GM21367 (cell line): ENCODE data around the gene TRAF4.
A peak's percentile ranks its signal among the peaks of the same experiment; 100 is the strongest.

Source experiments
- ATAC-seq: cut with Tn5 transposase; IDR thresholded peaks from one replicate; pipeline ENCODE4 v1.9.1; 2021; ENCODE audit not compliant: unreplicated experiment

Gene TRAF4, protein sequence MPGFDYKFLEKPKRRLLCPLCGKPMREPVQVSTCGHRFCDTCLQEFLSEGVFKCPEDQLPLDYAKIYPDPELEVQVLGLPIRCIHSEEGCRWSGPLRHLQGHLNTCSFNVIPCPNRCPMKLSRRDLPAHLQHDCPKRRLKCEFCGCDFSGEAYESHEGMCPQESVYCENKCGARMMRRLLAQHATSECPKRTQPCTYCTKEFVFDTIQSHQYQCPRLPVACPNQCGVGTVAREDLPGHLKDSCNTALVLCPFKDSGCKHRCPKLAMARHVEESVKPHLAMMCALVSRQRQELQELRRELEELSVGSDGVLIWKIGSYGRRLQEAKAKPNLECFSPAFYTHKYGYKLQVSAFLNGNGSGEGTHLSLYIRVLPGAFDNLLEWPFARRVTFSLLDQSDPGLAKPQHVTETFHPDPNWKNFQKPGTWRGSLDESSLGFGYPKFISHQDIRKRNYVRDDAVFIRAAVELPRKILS

DNA sequence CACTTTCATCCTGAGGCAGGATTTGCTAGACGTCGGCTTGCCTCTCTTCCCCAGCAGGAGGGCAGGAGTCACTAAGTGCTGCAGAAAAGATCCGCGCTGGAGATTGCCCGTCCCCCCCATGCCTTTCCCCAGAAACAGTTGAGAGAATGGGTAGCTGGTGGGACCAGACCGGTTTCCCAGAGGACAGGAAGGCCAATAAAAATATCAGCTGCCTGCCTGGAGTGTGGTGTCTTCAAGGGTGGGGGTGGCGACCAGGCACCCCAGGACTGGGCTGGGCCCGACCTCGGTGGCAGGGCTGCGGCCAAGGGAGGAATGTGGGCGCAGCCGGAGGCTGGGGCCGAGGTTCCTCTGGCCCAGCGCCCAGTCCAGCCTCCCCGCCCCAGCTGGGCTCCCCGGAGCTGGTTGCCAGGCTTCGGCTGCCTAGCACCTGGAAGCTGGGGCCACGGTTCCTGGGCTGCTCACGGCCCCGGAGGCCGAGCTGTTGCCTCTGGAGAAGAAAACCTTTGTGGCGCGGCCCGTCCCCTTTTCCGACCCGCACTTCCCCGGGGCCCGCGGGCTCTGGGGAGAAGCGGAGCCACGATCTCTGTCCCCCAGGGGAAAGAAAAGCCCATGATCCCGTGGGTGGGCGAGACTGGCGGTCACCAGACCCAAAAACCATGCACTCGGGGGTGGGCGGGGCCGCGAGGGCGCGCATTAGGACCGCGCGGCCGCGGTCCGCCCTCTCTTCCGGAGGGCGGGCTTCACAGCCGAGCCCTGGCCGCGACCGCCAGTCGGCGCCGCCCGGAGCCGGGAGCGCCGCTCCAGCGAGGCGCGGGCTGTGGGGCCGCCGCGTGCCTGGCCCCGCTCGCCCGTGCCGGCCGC, at the start of gene TRAF4:
TSS of gene TRAF4 (plus strand) at position 769 of the 861 bp plus-strand sequence. CDS start 102 bp downstream, outside the sequence.
- ATAC-seq = peak; percentile 34

- ATAC-seq = no peak
Measured at GRCh38 chr17:28698253-28698941, 45.4 kb upstream of the TRAF4 start.

DNA sequence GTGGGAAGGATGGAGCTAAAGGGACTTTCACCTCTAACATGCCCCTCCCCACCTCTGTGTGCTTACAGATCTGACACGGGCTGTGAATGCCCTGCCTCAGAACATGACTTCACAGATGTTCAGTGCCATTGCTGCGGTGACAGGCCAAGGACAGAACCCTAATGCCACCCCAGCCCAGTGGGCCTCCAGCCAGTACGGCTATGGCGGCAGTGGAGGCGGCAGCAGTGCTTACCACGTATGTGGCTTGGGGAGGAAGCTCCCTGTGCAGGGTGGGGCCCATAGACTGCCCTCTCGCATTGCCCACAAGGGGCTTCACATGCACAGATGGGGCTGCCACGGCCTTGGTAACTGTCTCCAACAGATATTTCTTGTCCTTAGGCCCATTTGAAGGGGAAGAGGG, 43.5 kb upstream of the TRAF4 start:
- no peak for ATAC-seq

DNA sequence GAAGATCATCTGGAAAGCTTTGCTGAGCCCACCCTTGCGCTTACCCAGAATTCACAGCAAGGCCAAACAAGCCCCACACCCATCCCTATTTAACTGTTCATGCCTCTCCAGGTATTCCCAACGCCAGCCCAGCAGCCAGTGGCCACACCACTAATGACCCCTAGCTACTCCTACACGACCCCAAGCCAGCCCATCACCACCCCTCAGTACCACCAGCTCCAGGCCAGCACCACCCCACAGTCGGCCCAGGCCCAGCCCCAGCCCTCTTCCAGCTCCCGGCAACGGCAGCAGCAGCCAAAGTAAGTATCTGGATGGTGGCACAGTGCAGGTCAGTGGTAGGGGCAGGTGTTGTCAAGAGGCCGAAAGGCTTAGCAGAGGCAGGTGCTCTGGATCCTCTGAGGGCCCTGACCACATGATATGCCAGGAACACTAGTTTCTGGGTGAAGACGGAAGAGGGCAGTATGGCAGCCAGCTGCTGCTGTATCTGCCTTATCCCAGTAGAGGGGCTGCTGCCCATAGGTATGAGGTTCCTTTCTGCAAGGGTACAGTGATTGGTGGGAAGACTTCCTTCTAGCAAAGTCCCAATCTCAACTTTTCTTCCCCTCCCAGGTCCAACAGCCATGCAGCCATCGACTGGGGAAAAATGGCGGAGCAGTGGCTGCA, 42.9 kb upstream of the TRAF4 start:
- no peak for ATAC-seq

GRCh38 chr17:28702026-28702751, 41.6 kb upstream of the TRAF4 start:
- ATAC-seq = no peak

DNA sequence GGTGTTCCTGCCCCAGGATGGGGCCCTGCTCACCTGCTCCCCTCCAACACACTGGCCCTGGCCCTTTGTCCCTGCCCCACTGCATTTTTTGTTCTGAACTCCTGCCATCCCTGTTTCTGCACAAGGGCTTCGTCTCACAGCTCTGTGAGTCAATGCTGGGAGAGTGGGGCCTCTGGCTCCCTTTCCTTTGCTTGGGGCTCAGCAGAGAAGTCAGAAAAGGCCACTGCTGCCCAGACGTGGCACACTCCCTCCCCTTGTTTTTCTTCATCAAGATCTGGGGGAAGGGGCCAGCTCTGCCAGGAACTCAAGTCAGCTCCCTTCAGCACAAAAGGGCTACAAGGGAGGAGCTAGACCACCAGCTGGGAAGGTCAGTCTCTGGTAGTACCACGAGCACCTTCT, 41.1 kb upstream of the TRAF4 start:
- ATAC-seq = no peak

DNA sequence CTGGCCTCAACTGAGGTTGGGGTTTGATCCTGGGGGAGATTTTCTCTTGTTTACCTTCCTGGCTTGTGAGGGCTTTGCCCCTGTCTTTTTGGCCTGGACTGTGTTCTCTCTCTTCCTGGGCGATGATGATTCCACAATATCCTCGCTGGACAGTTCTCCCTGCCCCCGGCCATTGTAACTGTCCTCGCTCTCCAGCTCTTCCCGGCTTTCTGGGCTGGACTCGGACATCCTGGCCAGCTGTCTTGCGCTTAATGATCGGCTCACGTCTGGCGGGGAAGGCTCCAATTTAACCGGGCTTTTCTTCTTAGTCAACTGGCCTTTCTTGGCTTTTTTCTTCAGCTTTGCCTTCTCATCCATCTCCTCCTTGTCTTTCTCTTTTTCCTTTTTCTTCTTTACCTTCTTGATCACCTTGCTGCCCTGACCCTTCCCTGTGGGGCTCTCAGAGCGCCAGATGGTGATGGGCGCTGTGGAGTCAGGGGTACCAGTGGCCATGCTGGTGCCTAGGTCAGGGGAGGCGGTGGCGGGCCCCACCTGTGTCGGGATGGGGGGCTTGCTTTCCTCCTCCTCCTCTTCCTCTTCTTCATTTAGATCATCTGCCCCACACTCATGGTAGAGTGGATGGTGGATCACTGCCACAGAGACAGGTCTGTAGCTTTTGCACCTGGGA, 40.1 kb upstream of the TRAF4 start:
- ATAC-seq = no peak

DNA sequence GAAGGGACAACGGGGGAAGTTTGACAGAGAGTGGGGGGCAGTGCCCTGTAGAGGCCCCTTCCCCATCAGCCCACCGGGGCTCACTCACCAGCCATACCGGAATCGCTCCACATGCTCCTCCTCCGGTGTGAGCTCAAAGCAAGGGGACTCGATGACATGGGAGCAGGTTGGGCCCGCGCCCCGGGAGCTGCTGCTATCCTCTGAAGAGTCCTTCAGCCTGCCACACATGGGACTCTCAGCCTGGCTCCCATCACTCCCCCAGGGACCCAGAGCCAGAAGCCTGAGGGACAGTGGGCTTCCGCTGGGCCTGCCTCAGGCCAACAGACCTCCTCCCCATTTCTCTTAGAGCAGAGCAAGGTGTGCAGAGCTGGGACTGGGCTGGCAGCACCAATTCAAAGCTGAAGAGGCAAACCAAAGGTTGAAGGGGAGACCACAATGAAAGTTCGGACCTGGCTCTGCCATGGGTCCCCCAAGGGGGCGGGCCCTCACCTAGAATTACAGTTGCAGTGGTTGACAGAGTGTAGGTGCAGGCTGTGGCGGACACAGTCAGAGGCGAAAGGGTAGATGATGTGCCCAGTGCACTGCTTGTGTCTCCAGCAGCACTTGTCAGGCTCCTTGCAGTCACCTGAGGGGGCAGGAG, 39.5 kb upstream of the TRAF4 start:
- no peak for ATAC-seq

DNA sequence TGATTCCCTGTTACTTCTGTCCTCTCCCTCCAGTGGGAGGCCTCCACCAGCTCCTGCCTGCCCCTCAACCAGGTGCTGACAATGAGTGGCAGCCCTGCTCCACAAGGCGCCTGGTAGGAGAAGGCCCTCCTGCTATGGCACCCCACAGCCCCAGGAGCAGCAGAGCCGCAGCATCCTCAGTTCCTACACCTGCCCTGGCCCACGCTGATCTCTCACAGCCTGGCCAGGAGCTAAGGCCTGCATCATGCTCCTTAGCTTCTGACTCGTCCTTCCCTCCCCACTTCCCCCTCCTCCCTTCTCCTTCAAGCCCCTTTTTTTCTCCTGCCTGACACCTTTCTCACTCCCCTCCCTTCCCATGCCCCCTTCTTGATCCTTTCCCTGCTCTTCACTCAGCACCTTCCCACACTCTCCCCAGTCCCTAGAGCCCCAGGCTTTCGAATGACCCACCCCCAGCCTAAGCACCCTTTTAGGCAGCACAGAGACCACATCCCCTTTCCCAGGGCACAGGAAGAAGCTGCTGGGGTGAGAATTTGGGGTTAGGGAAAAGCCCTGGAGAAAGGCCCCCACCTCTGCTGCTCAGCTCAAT, 38.6 kb upstream of the TRAF4 start:
- ATAC-seq = no peak

DNA sequence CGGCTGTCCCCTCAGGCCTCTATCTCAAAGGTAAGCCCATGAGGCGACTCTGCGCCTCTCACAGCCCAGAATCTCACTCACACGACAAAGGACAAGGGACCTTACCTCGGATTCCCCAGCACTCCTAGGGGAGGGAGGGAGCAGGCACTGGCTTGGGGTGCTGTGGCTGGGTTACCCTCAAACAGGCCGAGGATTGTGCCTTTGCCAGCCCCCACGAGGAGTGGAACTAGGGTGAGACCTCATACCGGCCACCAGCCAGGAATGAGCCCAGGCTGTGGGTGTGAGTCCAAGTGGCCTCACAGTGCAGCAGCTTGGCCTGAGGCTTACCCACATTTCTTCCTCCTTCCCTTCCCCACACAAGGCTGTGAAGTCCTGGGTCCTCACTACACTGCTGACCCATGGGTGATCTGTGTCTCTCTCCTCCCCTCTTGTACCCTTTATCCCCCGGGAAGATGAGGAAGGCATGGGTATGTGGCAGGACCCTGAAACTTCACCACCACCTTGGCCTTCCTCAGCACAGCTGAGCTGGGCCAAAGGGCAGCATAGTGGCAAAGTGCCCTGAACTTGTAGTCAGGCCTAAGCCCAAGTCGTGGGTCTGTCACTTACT, 38.0 kb upstream of the TRAF4 start:
- no peak for ATAC-seq

DNA sequence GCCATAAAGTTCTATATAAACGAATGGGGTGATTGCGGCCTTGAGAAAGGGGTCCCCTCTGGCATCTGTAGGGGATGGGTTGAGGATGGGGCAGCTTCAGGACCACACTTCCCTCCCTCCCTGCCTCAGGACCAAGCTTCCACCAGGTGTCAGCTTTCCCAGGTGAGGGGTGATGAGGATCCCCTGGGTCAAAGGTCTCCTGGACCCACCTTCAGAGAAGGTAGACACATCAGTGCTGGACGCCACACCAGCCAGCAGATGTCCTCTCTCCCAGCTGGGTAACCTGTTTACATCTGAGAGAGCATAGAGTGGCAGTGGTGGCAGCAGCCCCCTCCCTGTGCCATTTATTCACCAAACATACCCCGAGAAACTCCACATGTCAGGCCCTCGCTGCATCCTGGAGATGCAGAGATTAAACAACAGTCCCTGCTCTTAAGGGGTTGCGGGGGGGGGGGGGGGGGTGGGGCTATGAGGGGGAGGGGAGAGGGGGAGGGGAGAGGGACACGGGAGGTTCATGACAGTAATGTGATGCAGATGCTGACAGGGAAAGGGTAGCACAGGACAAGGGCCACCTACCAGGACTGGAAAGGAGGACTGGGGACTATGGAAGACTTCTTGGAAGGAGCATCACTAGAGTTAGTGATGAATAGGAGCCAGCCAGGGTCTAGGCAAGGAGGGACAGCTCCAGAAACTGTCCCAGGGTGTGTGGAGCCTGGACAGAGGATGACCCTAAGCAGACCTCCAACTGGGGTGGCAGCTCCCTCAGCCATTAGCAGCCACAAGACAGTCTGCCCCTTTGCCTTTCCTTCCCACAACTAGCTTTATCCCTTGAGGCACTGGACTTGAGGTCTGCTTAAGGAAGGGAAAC, 37.1 kb upstream of the TRAF4 start:
- no peak for ATAC-seq

DNA sequence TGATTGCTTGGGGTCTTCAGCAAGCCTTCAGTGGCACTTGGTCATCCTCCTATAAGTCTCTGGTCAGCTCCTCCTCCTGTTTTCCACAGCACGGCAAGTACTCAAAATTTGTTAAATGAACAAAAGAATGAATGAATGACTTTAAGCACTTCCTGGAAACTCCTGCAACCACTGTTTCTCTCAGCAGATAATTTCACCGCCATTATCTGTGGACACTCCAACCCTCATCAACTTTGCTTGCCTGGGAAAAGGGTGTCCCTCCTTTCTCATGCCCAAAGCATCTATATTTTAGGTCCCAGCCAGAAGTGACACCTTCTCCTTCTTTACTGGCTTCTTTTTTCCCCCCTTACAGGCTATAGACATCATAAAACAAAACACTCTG, 36.5 kb upstream of the TRAF4 start:
- no peak for ATAC-seq

DNA sequence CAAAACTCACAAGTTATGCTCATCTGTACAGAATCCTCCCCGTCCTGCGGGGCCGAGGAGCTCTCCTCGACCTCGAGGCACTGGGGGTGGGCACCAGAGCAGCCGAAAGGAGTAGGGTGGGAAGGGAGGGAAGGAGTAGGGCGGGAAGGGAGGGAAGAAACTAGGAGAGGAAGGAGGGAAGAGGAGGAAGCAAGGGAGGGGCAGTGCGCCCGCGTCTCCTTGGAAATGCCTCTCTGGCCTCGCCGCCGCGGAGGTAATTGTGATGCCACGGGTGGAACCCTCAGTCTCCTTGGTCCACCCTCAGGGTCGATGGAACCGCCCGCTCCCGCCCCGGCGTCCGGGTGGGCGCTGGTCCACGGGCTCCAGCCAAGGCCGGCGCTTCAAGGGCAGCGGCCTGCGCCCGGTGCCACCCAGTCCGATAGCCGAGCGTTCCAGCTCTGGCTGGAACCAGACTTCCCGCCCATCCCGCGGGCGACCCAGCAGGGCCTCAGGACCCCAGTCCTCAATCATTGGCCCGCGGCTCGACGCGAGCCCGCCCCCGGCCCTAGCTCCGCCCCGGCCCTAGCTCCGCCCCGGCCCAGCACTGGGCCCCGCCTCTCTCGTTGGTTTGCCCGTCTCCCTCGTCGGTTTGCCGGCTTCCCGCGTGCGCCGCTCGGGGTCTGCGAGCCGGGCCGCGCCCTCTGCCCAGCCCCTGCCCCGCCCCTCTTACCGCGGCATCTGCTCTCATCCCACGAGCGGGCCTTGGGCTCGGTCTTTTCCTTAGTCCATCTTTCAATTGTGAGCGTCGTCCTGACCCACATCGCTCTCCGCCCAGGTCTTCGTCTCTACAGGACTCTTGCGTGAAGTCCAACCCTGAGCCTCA, 32.7 kb upstream of the TRAF4 start:
- peak; percentile 54 for ATAC-seq

GRCh38 chr17:28711723-28712031, 32.1 kb upstream of the TRAF4 start, which contains the start of gene PROCA1:
Gene PROCA1 (minus strand): TSS chr17:28711888. CDS start chr17:28711660, 228 bp downstream.
- no peak for ATAC-seq

DNA sequence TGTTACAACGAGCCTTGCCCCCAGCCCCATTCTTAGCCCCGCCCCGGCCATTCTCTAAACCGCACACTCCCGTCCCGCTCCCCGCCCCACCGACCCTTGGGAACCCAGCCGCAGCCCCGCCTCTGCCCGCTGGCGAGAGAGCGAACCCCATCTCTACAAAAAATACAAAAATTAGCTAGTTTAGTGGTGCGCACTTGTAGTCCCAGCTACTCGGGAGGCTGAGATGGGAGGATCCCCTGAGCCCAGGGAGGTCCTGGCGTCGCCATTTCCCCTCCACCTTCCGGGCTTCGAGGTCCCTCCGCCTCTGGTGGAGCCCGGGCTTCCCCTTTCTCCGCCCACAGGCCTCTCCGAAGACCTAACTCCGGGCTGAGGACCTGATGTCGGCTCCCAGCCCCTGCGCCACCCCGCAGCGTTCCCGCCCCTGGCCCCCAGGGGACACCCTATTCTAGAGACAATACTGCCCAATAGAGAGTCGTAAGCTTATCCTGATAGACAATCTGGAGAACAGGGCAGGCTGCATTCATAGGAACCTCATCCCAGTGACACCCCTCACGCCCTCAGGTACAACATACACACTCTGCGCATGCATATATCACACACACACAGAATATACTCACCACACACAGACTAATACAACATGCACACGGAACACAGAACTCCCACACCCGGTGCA, 31.6 kb upstream of the TRAF4 start:
- no peak for ATAC-seq
